HFFc6 (cell line): ENCODE results near the gene CDH23. TPM values are rescaled to one million over a fixed set of nuclear protein-coding genes. Genes with fewer than 3 reads are reported as not detected.

Experiments used
- DNase-seq: peaks from one replicate; pipeline ENCODE4 v3.0.0-alpha.2; 2018
- H3K27ac Mint-ChIP-seq: 2 replicates; pipeline ENCODE4 v1.8.0; 2020; ENCODE audit warnings: mild to moderate bottlenecking, mixed read lengths
- H3K27me3 Mint-ChIP-seq: 2 replicates; pipeline ENCODE4 v1.8.0; 2021; ENCODE audit warnings: mild to moderate bottlenecking, moderate library complexity, mixed read lengths; ENCODE audit not compliant: insufficient read depth
- H3K36me3 Mint-ChIP-seq: 2 replicates; pipeline ENCODE4 v1.8.0; 2021; ENCODE audit warnings: low read depth, mixed read lengths
- H3K4me1 Mint-ChIP-seq: 2 replicates; pipeline ENCODE4 v1.8.0; 2020; ENCODE audit warnings: low read depth, mixed read lengths
- H3K4me3 Mint-ChIP-seq: 2 replicates; pipeline ENCODE4 v1.8.0; 2020; ENCODE audit warnings: mild to moderate bottlenecking, moderate library complexity, mixed read lengths
- H3K9me3 Mint-ChIP-seq: 2 replicates; pipeline ENCODE4 v1.8.0; 2020; ENCODE audit warnings: mild to moderate bottlenecking, mixed read lengths
- total RNA-seq, 6 experiments: library from RNA; stranded (reverse); fragmentation: NEBNext Ultra II Directional; extraction: Animal tissue kit (Norgen Biotek cat#: 25700); gene quantifications; 2 replicates in 1 of 6; 3 replicates in 5 of 6; pipeline ENCODE4 v1.2.3, GENCODE V29; 2021
- TF ChIP-seq, protein P1 (sequence below): fragments of 200-600 bp; sonication (generic); IDR thresholded peaks from 2 replicates; pipeline ENCODE4 v1.5.0; 2021; ENCODE audit warnings: antibody characterized with exemption, mild to moderate bottlenecking

CDH23 gene
- total RNA-seq, 6 experiments from 2014 or later: 0.02 to 0.11 (median 0.04) TPM; not detected in 2

DNA sequence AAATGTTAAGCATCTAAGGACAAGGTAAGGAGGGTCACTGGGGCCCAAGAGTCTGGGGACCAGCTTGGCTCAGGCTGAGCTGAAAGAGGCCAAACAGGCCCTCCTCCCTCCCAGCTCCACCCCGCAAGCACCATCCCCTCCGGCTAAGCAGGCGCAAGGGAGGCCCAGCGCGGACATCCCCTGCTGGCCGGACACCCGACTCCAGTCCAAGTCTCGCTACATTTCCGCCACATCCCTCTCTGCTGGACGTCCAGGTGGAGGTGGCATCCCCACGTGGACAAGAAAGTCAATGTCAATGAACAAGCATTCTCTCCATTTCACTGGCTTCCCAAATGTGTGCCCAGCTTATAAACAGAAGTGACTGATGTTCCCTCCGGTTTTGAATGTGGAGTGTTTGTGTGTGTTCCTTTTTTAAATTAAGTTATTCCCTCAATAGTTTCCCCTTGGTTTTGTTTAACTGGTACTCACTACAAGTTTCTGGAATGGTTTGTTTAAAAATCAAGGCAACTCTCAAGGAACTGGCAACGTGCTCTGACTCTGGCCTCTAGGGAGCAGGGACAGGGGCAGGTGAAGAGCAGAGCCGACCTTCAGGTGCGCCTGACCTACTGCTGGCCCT lies 418.9 kb downstream of the CDH23 start:
- no peaks in the 10 kb centered on the region for H3K4me1 Mint-ChIP-seq
- H3K27me3 Mint-ChIP-seq: peaks cover 5% of the 10 kb centered on the region; the same call in 1 of the 2 replicates
- H3K36me3 Mint-ChIP-seq: peaks cover 7% of the 10 kb centered on the region
- no peak for DNase-seq
- no peaks in the 10 kb centered on the region for H3K9me3 Mint-ChIP-seq
- H3K27ac Mint-ChIP-seq: no peak overlapping the region
- TF ChIP-seq, protein P1, sequence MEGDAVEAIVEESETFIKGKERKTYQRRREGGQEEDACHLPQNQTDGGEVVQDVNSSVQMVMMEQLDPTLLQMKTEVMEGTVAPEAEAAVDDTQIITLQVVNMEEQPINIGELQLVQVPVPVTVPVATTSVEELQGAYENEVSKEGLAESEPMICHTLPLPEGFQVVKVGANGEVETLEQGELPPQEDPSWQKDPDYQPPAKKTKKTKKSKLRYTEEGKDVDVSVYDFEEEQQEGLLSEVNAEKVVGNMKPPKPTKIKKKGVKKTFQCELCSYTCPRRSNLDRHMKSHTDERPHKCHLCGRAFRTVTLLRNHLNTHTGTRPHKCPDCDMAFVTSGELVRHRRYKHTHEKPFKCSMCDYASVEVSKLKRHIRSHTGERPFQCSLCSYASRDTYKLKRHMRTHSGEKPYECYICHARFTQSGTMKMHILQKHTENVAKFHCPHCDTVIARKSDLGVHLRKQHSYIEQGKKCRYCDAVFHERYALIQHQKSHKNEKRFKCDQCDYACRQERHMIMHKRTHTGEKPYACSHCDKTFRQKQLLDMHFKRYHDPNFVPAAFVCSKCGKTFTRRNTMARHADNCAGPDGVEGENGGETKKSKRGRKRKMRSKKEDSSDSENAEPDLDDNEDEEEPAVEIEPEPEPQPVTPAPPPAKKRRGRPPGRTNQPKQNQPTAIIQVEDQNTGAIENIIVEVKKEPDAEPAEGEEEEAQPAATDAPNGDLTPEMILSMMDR: no peak
- H3K4me3 Mint-ChIP-seq: no peak overlapping the region

DNA sequence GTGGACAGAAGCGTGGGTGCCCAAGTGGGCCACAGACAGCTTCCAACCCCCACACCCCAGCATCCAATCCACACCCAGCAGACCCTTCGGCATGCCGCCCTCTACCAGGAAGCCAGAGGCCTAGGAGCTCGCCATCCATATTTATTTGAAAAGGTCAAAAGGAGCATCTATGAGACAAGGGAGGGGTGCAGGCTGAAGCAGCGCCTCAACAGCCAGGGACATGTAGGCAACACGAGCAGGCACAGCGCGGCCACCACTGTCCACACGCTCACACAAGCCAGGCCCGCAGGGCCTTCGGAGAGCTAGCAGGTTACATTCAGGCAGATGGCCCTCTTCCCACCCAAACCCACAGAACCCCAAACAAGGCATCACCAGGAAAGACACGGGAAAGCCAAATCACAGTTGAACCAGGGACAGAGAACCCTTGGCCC lies 419.7 kb downstream of the CDH23 start:
- no peak for DNase-seq
- TF ChIP-seq, protein P1: no peak
- H3K9me3 Mint-ChIP-seq: no peaks in the 10 kb centered on the region
- no peak overlapping the region for H3K27ac Mint-ChIP-seq
- peaks cover 11% of the 10 kb centered on the region for H3K36me3 Mint-ChIP-seq
- H3K4me3 Mint-ChIP-seq: no peak overlapping the region
- H3K27me3 Mint-ChIP-seq: peaks cover 5% of the 10 kb centered on the region; the same call in 1 of the 2 replicates
- H3K4me1 Mint-ChIP-seq: no peaks in the 10 kb centered on the region; the same call in 1 of the 2 replicates

DNA sequence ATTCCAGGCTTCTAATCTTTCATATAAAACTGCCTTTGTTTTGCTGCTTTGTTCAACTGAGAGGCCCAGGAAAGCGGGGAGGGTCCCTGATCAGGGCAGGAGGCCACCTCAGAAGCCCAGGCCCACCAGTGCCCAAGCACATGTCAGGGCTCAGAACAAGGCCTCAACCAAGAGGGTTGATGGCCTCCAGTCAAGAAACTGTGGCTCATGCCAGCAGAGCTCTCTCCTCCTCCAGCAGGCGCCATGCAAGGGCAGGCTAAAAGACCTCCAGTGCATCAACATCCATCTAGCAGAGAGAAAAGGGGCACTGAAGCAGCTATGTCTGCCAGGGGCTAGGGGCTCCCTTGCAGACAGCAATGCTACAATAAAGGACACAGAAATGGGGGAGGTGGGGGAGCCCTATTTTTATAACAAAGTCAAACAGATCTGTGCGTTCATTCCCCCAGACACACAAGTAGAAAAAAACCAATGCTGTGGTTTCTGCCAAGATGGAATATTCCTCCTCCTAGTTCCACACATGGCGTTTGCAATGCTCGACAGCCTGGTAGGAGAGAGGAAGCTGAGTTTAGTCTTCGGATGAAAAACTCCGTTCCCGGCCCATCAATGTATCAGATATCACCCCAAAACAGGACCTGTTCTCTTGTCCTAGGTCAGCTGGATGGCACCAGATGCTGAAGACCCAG lies 420.4 kb downstream of the CDH23 start:
- no peak for DNase-seq
- H3K4me3 Mint-ChIP-seq: no peak overlapping the region
- H3K36me3 Mint-ChIP-seq: peaks cover 18% of the 10 kb centered on the region
- TF ChIP-seq, protein P1: no peak
- no peak overlapping the region for H3K27ac Mint-ChIP-seq
- peaks cover 2% of the 10 kb centered on the region; the same call in 1 of the 2 replicates for H3K4me1 Mint-ChIP-seq
- peaks cover 3% of the 10 kb centered on the region; the same call in 1 of the 2 replicates for H3K27me3 Mint-ChIP-seq
- no peaks in the 10 kb centered on the region for H3K9me3 Mint-ChIP-seq

DNA sequence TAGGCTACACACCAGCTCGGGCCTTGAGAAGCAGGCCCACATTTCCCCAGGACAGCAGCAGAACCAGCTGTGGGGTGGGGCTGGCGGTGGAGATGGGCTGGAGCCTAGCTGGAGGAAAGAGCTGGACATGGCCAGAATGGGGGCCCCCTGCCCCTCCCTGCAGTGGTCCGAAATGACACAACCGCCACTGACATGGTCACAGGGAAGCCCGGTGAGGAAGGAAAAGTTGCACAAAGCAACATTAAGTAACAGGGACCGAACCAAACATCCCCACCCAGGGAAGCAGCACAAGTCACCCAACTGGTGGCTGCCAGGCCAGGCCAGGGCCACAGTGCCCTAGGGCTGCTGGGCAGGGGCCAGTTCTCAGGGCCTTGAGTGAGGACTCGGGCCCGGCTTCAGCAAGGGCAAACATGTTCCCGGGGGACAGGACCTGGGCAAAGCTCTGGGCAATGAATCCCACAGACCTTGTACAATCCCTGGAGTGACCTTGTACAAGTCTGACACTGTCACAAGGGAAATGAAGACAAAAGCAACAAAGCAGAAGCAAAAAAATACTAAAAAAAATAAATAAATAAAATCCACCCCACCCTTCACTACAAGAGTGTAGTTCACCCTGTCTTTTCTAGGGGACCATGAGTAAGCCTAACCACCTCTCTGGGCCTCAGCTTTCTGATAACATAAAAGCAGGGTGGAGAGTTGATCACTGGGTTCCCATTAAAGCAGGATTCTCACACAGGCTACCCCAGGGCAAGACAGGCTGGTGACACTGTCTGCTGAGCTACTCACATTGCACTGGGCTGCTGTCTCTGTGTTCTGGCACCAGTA lies 421.3 kb downstream of the CDH23 start:
- no peak for DNase-seq
- peaks cover 19% of the 10 kb centered on the region for H3K36me3 Mint-ChIP-seq
- no peak overlapping the region for H3K27ac Mint-ChIP-seq
- H3K9me3 Mint-ChIP-seq: no peaks in the 10 kb centered on the region
- no peaks in the 10 kb centered on the region for H3K27me3 Mint-ChIP-seq
- TF ChIP-seq, protein P1: no peak
- peaks cover 9% of the 10 kb centered on the region; the same call in 1 of the 2 replicates for H3K4me1 Mint-ChIP-seq
- H3K4me3 Mint-ChIP-seq: no peak overlapping the region

DNA sequence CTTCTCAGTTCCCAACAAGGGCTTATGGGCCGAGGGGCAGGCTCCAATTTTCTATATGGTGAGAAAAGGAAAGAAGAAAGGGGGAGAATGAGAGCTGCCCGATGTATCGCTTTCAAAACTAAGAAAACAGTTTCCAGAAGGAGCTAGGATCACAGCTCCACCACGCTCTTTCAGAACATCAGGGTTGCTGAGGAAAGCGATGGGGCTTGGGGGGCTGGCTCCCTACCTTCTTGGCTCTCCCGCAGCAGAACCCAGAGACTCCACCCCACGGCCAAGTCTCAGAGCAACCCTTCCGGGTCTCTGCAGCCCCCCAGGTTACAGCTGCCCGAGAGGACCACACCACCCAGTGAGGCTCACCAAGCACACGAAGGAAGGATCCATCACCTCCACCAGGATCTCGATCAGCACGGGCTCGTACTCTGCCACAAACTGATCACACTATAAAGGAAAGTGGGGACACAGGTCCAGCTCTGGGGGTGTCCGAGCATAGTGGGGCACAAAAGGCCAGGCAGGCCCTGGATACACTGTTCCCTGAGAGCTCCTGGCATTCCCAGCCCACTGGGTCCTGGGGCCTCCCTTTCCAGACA lies 422.0 kb downstream of the CDH23 start:
- peaks cover 9% of the 10 kb centered on the region; the same call in 1 of the 2 replicates for H3K4me1 Mint-ChIP-seq
- H3K27me3 Mint-ChIP-seq: no peaks in the 10 kb centered on the region
- H3K36me3 Mint-ChIP-seq: peaks cover 24% of the 10 kb centered on the region
- no peaks in the 10 kb centered on the region for H3K9me3 Mint-ChIP-seq
- H3K27ac Mint-ChIP-seq: no peak overlapping the region
- TF ChIP-seq, protein P1: no peak
- H3K4me3 Mint-ChIP-seq: no peak overlapping the region
- DNase-seq: no peak
